AG04449 (cell line): Measurements from ENCODE around the gene GIMAP1.
"Not testable (repeated sequence)": the region's sequence is repeated elsewhere in the genome, so short reads cannot be mapped to it uniquely, and the experiment has no call there.

Experiments
- CTCF ChIA-PET: fragments of 350-600 bp; formaldehyde crosslinking; extraction: SDS; loops from one replicate; lab custom pipeline; 2021; ENCODE audit warnings: antibody characterized with exemption; lab: Yijun Ruan, JAX
- POLR2A ChIA-PET: fragments of 400-600, 350-600 bp; formaldehyde crosslinking; extraction: SDS; loops from one replicate; lab custom pipeline; 2020; ENCODE audit warnings: antibody characterized with exemption, inconsistent platforms; lab: Yijun Ruan, JAX
- DNase-seq: peaks from one replicate; pipeline ENCODE4 v3.0.0-alpha.2; 2010; ENCODE audit warnings: low read depth, low spot score
- H3K4me3 ChIP-seq: 2 replicates; pipeline ENCODE4 v1.5.1; 2011; ENCODE audit warnings: low read depth, mild to moderate bottlenecking, control low read depth, low read length
- TF ChIP-seq, protein P1 (sequence below): IDR thresholded peaks from one replicate; pipeline ENCODE4 v1.5.1; 2011; ENCODE audit warnings: mild to moderate bottlenecking, moderate library complexity, low read length, control low read depth, inconsistent platforms; ENCODE audit not compliant: insufficient read depth; ENCODE audit errors: missing control alignments

Gene GIMAP1

DNA sequence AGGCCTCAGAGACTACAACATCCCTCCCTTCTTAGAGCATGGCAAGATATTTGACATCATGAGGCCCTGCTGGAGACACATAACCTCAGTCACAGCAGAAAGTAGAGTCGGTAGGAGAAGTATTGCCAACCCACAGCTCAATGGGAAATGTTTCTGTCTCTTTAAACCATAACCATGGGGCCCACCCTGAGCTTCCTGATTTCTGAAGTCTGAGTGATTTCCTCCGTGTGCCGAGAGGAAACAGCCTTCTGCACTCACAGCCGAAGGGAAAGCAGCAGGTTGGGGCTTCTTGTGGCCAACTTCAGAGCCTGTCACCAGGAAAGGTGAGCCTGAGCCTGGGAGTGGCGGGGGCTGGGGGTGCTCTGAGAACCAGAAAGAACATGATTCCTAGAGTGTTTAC is at the start of gene GIMAP1:
Gene GIMAP1, plus strand, starts transcription at position 246 of the 400 bp plus-strand sequence. CDS start 2,435 bp downstream, outside the sequence.
- ChIA-PET CTCF (no interaction called here), POLR2A (no interaction called here)
- H3K4me3 ChIP-seq = no peak within 1 kb of the TSS
- TF ChIP-seq, protein P1, sequence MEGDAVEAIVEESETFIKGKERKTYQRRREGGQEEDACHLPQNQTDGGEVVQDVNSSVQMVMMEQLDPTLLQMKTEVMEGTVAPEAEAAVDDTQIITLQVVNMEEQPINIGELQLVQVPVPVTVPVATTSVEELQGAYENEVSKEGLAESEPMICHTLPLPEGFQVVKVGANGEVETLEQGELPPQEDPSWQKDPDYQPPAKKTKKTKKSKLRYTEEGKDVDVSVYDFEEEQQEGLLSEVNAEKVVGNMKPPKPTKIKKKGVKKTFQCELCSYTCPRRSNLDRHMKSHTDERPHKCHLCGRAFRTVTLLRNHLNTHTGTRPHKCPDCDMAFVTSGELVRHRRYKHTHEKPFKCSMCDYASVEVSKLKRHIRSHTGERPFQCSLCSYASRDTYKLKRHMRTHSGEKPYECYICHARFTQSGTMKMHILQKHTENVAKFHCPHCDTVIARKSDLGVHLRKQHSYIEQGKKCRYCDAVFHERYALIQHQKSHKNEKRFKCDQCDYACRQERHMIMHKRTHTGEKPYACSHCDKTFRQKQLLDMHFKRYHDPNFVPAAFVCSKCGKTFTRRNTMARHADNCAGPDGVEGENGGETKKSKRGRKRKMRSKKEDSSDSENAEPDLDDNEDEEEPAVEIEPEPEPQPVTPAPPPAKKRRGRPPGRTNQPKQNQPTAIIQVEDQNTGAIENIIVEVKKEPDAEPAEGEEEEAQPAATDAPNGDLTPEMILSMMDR = no peak
- no peak for DNase-seq

DNA sequence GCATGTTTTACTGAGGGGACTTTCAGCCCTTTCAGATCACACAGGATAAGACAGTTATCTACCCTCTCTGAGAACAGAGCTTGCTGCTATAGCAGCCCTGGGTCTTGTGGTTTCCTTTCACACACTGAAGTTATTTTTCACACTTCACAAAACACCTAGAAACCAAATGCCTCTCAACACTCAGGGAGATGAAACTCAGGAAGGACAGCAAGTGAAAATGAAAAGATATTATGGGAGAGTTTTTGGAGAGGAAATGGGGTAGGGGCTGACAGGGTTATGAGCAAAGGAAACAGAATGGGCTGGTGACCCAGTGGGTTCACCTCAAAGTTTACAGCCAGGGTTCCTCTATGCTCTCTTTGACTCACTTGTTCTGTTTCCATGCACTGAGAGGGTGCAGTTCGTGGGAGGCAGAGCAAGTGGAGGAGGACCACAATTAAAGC is 47.9 kb upstream of the GIMAP1 start:
- DNase-seq = no peak
- TF ChIP-seq, protein P1 = no peak
- ChIA-PET POLR2A (no interaction called here), CTCF (no interaction called here)
- no peak overlapping the region for H3K4me3 ChIP-seq

- ChIA-PET POLR2A (no interaction called here), CTCF (no interaction called here)
- no peak overlapping the region for H3K4me3 ChIP-seq
- no peak for DNase-seq
- TF ChIP-seq, protein P1 = no peak
Measured at GRCh38 chr7:150668977-150669376, 47.4 kb upstream of the GIMAP1 start.

DNA sequence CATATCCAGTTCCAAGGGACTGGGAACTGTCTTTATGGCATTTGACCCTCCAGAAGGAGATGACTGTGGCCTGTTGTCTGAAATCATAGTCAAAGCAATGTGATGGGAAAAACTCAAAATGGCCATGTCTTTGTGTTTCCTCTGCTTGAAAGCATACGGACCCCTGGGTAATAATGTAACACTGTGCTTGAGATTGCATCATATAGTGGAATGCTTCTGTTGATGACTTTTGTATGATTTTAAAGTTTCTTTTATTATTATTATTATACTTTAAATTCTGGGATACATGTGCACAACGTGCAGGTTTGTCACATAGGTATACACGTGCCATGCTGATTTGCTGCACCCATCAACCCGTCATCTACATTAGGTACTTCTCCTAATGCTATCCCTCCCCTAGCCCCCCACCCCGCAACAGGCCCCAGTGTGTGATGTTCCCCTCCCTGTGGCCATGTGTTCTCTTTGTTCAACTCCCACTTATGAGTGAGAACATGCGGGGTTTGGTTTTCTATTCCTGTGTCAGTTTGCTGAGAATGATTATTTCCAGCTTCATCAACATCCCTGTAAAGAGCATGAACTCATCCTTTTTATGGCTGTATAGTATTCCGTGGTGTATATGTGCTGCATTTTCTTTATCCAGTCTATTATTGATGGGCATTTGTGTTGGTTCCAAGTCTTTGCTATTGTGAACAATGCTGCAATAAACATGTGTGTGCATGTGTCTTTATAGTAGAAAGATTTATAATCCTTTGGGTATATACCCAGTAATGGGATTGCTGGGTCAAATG is 44.4 kb upstream of the GIMAP1 start:
- DNase-seq, POLR2A ChIA-PET, CTCF ChIA-PET, H3K4me3 ChIP-seq: not testable (repeated sequence)

- TF ChIP-seq, protein P1 = no peak
- no peak overlapping the region for H3K4me3 ChIP-seq
- CTCF ChIA-PET = no interaction called here
- POLR2A ChIA-PET = no interaction called here
- no peak for DNase-seq
Measured at GRCh38 chr7:150675714-150676113, 40.7 kb upstream of the GIMAP1 start.

DNA sequence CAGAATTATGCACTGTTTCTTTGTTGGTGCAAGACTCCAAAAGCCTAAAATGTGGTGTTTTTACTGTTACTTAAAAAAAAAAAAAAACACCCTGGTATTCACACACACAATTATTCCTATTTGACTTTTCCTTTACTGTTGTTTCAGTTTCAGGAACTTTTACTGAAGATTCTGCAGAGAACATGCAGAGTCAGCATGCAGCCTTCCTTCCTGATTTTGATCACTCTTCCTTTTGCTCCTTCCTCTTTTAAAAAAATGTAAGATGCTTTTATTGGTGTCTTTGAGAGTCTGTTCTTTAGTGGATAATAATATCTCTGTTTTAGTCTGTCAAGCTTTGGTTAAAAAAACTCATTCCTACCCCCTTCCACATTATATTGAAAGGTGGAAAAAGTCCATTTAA is 40.1 kb upstream of the GIMAP1 start:
- CTCF ChIA-PET, DNase-seq, H3K4me3 ChIP-seq, POLR2A ChIA-PET: not testable (repeated sequence)

DNA sequence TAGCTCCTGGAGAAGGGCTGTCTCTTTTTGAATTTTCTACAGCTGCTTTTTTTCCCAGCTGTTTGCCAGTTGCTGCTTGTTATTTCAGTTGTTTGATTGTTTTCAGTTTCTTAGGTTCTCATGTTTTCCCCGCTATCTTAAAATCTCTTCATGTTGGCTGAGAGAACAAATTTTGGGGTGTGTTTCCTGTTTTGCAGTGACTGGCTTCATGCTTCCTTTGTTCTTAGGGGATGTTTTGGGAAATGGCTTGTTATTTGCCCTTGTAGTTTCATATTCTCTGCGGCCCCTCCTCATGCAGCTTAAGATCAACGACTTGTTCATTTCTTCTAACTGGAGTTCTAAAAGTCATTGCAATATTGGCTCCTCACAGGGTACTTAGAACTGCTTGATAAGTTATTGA is 39.6 kb upstream of the GIMAP1 start:
- POLR2A ChIA-PET, H3K4me3 ChIP-seq, DNase-seq, CTCF ChIA-PET: not testable (repeated sequence)

- DNase-seq, POLR2A ChIA-PET, CTCF ChIA-PET, H3K4me3 ChIP-seq: not testable (repeated sequence)
Measured at GRCh38 chr7:150678601-150679000, 37.8 kb upstream of the GIMAP1 start.

GRCh38 chr7:150680364-150680763 is 36.0 kb upstream of the GIMAP1 start:
- POLR2A ChIA-PET, CTCF ChIA-PET, DNase-seq, H3K4me3 ChIP-seq: not testable (repeated sequence)
